ENCODE results near the gene RENBP.

GRCh38 chrX:153958605-153959004 lies 14.2 kb upstream of the RENBP start:
- TF ChIP-seq, protein P1, sequence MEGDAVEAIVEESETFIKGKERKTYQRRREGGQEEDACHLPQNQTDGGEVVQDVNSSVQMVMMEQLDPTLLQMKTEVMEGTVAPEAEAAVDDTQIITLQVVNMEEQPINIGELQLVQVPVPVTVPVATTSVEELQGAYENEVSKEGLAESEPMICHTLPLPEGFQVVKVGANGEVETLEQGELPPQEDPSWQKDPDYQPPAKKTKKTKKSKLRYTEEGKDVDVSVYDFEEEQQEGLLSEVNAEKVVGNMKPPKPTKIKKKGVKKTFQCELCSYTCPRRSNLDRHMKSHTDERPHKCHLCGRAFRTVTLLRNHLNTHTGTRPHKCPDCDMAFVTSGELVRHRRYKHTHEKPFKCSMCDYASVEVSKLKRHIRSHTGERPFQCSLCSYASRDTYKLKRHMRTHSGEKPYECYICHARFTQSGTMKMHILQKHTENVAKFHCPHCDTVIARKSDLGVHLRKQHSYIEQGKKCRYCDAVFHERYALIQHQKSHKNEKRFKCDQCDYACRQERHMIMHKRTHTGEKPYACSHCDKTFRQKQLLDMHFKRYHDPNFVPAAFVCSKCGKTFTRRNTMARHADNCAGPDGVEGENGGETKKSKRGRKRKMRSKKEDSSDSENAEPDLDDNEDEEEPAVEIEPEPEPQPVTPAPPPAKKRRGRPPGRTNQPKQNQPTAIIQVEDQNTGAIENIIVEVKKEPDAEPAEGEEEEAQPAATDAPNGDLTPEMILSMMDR (IDR thresholded peaks at IDR 0.05; ENCODE audit: low read depth, low read length): no peak
- no peak for TF ChIP-seq POLR2A (IDR thresholded peaks at IDR 0.05; ENCODE audit: extremely low read depth, insufficient read length)

Data from NB4 (cell line).